ENCODE measurements around the gene MRPL39.
A peak's percentile ranks its signal among the peaks of the same experiment; 100 is the strongest.

MRPL39 gene

GRCh38 chr21:25566645-25567044 is 40.6 kb downstream of the MRPL39 start:
- DNase-seq = no peak

GRCh38 chr21:25565272-25566211 is 41.7 kb downstream of the MRPL39 start:
- no peak for DNase-seq

- no peak for DNase-seq
Measured at GRCh38 chr21:25564349-25564948, 42.8 kb downstream of the MRPL39 start.

GRCh38 chr21:25563361-25564116 is 43.7 kb downstream of the MRPL39 start:
- peak; percentile 87 for DNase-seq

- DNase-seq = no peak
Measured at GRCh38 chr21:25562660-25563059, 44.6 kb downstream of the MRPL39 start.

- peak; percentile 73 for DNase-seq
Measured at GRCh38 chr21:25561668-25562641, 45.3 kb downstream of the MRPL39 start.

GRCh38 chr21:25560891-25561290 is 46.4 kb downstream of the MRPL39 start:
- DNase-seq = no peak

GRCh38 chr21:25560271-25560685 is 47.0 kb downstream of the MRPL39 start:
- peak; percentile 35 for DNase-seq

- DNase-seq = no peak
Measured at GRCh38 chr21:25559746-25560145, 47.5 kb downstream of the MRPL39 start.

- DNase-seq = no peak
Measured at GRCh38 chr21:25558123-25558522, 49.2 kb downstream of the MRPL39 start.

GRCh38 chr21:25557180-25557579 is 50.1 kb downstream of the MRPL39 start:
- DNase-seq = no peak

GRCh38 chr21:25556091-25556490 is 51.2 kb downstream of the MRPL39 start:
- no peak for DNase-seq

GRCh38 chr21:25555492-25555891 is 51.8 kb downstream of the MRPL39 start:
- DNase-seq = no peak

- no peak for DNase-seq
Measured at GRCh38 chr21:25552856-25553255, 54.4 kb downstream of the MRPL39 start.

- DNase-seq = no peak
Measured at GRCh38 chr21:25551569-25551968, 55.7 kb downstream of the MRPL39 start.

- no peak for DNase-seq
Measured at GRCh38 chr21:25550352-25551120, 56.7 kb downstream of the MRPL39 start.

GRCh38 chr21:25541042-25541441 is 66.2 kb downstream of the MRPL39 start:
- no peak for DNase-seq

GRCh38 chr21:25539606-25540005 is 67.7 kb downstream of the MRPL39 start:
- DNase-seq = no peak

GRCh38 chr21:25537174-25537573 is 70.1 kb downstream of the MRPL39 start:
- DNase-seq = no peak

GRCh38 chr21:25536752-25537151 is 70.5 kb downstream of the MRPL39 start:
- DNase-seq = no peak

- DNase-seq = no peak
Measured at GRCh38 chr21:25535849-25536248, 71.4 kb downstream of the MRPL39 start.

Measured in GF-D8 (cell line).